ENCODE results near the gene GDNF.

GDNF gene

GRCh38 chr5:37772255-37772654 lies 67.6 kb downstream of the GDNF start:
- TF ChIP-seq, protein P1, sequence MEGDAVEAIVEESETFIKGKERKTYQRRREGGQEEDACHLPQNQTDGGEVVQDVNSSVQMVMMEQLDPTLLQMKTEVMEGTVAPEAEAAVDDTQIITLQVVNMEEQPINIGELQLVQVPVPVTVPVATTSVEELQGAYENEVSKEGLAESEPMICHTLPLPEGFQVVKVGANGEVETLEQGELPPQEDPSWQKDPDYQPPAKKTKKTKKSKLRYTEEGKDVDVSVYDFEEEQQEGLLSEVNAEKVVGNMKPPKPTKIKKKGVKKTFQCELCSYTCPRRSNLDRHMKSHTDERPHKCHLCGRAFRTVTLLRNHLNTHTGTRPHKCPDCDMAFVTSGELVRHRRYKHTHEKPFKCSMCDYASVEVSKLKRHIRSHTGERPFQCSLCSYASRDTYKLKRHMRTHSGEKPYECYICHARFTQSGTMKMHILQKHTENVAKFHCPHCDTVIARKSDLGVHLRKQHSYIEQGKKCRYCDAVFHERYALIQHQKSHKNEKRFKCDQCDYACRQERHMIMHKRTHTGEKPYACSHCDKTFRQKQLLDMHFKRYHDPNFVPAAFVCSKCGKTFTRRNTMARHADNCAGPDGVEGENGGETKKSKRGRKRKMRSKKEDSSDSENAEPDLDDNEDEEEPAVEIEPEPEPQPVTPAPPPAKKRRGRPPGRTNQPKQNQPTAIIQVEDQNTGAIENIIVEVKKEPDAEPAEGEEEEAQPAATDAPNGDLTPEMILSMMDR (IDR thresholded peaks at IDR 0.05; ENCODE audit: low read depth, low read length) = no peak
- DNase-seq (ENCODE audit: extremely low read depth, low read depth) = no peak

DNA sequence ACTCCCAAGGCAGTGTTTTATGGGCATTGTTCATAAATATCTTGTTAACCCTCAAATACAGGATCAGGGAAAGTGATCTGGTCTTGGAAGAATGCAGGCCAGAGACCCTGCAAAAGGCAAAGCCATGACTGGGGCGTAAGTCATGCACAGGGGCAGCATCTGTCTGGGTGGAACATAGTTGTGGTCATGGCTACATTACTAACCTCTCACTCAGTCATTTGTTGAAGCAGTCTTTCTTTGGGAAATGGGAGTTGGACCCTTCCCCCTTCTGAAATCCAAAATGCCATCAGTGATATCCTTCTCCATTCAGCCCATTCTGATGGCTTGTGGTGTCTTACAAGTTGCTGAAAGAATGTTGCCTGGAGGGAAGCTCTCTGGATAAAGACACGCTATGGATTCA lies 68.1 kb downstream of the GDNF start:
- peak; percentile 93 for DNase-seq (ENCODE audit: extremely low read depth, low read depth)
- TF ChIP-seq, protein P1 (IDR thresholded peaks at IDR 0.05; ENCODE audit: low read depth, low read length) = no peak

- DNase-seq (ENCODE audit: extremely low read depth, low read depth) = no peak
- TF ChIP-seq, protein P1 (IDR thresholded peaks at IDR 0.05; ENCODE audit: low read depth, low read length) = no peak
Observed at GRCh38 chr5:37771203-37771611, 68.6 kb downstream of the GDNF start.

DNA sequence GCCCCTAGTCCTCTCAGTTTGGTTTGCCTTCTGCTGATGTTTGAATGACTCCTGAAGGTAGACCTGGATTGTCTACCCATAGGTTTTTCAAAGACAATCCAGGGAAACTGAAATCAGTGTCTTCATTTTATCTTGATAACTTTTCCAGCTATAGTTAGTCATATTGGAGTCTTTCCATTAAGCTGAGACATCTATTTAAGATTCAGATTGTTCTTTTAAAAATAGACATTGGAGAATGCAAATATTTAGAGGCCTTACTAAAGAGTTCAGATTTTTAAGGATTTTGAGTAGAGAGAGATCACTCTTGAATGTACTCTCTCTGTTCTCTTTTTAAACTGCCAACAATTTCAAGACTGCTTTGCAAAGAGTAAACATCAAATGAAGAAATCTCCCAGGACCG lies 69.1 kb downstream of the GDNF start:
- TF ChIP-seq, protein P1 (IDR thresholded peaks at IDR 0.05; ENCODE audit: low read depth, low read length) = no peak
- no peak for DNase-seq (ENCODE audit: extremely low read depth, low read depth)

DNA sequence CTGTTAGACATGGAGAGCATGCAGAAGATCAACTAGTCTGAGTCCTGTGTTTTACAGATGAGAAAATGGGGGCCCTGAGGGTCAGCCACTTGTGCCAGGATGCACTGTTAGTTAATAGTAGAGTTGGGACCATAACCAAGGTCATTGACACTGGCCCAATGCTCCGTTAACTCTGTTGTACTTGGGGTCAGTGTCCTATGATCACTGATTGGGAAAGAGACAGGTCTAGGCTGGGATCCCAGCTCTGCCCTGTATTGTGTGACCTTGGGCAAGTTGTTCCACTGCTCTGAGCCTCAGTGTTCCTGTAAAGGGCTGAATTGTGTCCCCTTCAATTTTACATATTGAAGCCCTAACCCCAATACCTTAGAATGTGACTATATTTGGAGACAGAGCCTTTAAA lies 70.0 kb downstream of the GDNF start:
- no peak for DNase-seq (ENCODE audit: extremely low read depth, low read depth)
- TF ChIP-seq, protein P1 (IDR thresholded peaks at IDR 0.05; ENCODE audit: low read depth, low read length) = no peak

DNA sequence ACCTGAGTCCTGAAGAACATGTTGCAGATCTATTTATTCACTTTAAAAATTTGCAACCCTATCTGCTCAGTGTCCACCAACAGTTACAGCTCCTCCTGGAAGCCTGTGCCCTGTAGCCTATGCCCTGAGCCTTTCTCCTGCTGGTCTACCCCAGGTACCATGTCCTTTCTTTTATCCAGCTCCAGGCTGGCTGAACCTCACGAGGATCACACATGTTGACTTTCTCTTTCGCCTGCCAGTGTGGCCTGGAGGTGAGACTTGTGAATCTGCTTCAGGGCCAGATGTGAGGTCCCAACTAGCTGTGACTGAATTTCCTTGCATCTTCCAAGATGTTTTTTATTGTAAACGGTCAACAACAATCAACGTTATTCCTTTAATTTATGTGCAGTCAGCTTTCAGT lies 70.7 kb downstream of the GDNF start:
- no peak for DNase-seq (ENCODE audit: extremely low read depth, low read depth)
- TF ChIP-seq, protein P1 (IDR thresholded peaks at IDR 0.05; ENCODE audit: low read depth, low read length) = no peak

GRCh38 chr5:37768371-37768770 lies 71.5 kb downstream of the GDNF start:
- TF ChIP-seq, protein P1 (IDR thresholded peaks at IDR 0.05; ENCODE audit: low read depth, low read length) = no peak
- DNase-seq (ENCODE audit: extremely low read depth, low read depth) = no peak

Measured in AG09319 (cell line).